Embryonic facial prominence (tissue), 1 donor: ENCODE results near the gene UGT1A4.

ENCODE experiments used
- DNase-seq: peaks from one replicate; pipeline ENCODE4 v3.0.0-alpha.2; 2016; ENCODE audit errors: extremely low spot score

UGT1A4 gene

DNA sequence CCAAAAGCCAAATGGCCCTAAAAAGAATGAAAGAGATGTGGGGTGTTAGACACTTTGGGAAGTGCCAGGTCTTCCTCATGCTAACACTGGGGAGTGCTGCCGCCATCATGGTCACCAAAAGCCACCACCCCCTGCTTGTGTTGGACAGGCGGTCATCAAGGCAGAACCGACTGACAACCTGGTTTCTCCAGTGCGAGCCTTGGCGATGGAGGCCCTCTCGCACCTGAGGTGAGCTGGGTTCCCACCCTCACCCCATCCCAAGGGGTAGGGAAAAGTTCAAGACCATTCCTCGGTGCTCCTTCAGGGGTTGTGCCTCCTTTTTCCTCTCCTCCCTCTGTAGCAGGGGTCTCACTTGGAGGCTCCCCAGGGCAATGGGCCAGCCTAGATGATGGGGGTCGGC is 93.2 kb downstream of the UGT1A4 start:
- DNase-seq = no peak

GRCh38 chr2:233813236-233814055 is 94.9 kb downstream of the UGT1A4 start:
- no peak for DNase-seq

DNA sequence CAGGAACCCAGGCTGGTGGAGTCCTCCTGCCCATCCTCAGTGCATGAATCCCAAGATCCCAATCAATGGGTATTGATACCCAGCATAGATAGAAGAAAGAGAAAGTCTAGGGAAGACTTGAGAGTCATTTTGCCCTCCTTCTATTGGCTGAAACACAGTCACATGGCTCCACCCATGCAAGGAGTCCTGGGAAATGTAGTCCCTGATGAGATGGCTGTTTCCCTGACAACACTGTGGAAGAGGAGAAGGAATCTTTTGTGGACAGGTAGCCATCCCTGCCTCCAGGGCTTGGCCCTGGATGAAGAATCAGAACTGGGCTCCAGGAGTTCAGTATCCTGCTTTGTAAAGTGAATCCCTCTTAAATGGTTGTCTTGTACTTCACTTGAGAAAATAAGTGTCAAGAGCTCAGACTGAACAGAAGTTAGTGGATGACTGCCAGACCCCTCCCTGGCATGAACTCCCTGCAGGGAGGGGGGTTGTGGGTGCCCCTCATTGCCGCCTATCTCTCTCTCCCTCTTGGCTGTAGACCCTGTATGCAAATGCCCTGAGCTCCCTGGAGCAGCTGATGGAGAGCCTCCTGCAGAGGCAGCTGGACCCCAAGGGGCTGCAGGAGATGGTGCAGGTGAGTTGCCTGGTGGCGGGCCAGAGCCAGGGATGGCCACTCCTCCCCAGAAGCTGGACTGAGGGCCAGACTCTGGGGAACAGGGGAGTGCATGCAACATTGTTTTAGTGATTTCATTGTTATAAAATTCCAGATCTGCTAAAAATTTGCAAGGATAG is 95.7 kb downstream of the UGT1A4 start:
- DNase-seq = no peak

- DNase-seq = no peak
Measured at GRCh38 chr2:233815861-233816260, 97.3 kb downstream of the UGT1A4 start.

- no peak for DNase-seq
Measured at GRCh38 chr2:233816334-233816733, 97.8 kb downstream of the UGT1A4 start.

- DNase-seq = no peak
Measured at GRCh38 chr2:233816771-233817170, 98.2 kb downstream of the UGT1A4 start.

- DNase-seq = no peak
Measured at GRCh38 chr2:233817361-233817911, 98.9 kb downstream of the UGT1A4 start.

DNA sequence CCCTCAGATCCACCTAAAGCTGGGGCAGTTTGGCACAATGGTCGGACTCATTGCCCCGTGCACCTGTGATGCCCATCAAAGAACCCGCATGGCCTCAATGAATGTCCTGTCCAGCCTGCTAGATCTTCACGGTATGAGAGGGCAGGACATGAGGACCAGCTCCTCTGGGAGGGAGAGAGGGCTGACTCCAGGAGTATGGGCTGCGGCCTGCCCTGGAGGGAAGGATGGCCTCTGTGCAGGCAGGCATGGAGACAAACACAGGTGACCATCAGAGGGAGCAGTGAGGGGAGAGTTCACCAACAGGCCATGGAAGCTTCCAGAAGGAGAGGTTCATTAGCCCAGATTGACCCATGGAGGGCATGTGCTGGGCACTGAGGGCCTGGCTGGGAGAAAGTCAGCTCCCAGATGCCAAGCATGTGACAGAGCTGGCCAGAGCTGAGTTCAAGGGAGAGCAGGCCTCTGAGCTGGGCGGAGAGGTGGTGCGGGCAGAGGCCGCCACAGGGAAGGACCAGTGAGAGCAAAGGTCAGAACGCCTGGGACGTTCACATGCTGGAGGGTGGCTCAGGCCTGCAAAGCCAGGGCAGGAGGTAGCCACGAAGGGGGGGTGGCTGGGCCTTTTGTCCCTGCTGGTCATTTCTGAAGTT is 99.6 kb downstream of the UGT1A4 start:
- no peak for DNase-seq

DNA sequence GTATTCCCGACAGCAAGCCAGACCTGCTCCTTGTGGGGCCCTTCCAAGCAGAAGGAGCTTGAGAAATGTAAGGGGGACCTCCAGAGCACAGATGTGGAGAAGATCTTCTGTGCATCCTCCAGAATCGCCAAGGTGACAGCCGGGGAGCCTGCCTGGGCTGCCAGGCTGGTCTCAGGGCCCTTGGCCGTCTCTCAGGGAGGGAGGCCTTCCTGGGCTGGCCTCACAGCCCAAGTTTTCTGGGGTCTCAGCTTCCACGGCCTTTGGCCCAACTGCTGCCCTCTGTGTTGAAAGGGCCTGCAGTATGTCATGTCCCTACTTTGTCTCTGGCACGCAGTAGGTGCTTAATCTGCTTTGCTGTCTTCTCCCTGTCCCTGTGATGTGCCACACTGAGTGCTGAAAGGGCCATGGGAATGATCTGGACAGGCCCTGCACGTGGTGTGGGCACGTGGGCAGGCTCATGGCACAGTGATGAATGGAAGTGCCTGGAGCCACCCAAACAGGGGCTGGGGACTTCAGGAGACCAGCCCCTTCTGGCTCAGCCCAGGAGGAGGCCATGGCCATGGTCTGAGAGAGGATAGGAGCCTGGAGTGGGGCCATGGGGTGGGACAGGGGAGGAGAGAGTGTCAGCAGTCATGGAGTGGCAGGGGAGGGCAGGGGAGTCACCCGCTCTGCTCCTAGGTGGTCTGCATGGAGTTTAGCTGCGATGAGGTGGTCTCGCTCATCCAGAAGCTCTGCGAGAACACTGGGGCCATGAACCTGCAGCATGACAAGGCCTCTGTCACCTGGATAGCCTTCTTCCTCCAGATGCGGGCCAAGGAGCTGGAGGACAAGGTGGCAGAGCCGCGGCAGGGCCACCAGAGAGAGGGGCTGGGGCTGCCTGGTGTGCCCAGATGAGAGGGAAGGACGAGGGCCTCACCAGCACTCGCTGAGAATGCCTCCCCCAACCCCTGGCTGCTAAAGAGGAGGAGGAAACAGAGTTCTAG is 100.4 kb downstream of the UGT1A4 start:
- DNase-seq = no peak

GRCh38 chr2:233819884-233820773 is 101.6 kb downstream of the UGT1A4 start:
- no peak for DNase-seq

GRCh38 chr2:233820774-233821105 is 102.2 kb downstream of the UGT1A4 start:
- no peak for DNase-seq

- no peak for DNase-seq
Measured at GRCh38 chr2:233821196-233821595, 102.7 kb downstream of the UGT1A4 start.

GRCh38 chr2:233821709-233822100 is 103.2 kb downstream of the UGT1A4 start:
- no peak for DNase-seq

GRCh38 chr2:233822101-233822771 is 103.7 kb downstream of the UGT1A4 start:
- no peak for DNase-seq
